GM23338 (cell line): Measurements from ENCODE around the gene NBEAL2. TPM values are rescaled to one million over a fixed set of nuclear protein-coding genes. Genes with fewer than 3 reads are reported as not detected.

Experiments used
- ATAC-seq: fragments of 200-7000 bp; cut with Tn5 transposase; 3 replicates; pipeline ENCODE4 v1.9.1; 2020
- DNase-seq: peaks from one replicate; pipeline ENCODE4 v3.0.0-alpha.2; 2015; ENCODE audit warnings: low spot score
- H2AFZ ChIP-seq: fragments of 200-600 bp; sonication (generic); 2 replicates; pipeline ENCODE4 v1.8.0; 2016; ENCODE audit warnings: antibody characterized with exemption, mild to moderate bottlenecking, moderate library complexity
- H3F3A ChIP-seq: fragments of 200-600 bp; sonication (generic); replicated peaks from 2 replicates; pipeline ENCODE4 v1.8.0; 2017; ENCODE audit warnings: antibody characterized with exemption, mixed run types, low read depth
- H3K27ac ChIP-seq: fragments of 200-600 bp; sonication (generic); 2 replicates; pipeline ENCODE4 v1.6.1; 2016; ENCODE audit warnings: low read depth
- H3K27me3 ChIP-seq: fragments of 200-600 bp; sonication (generic); 2 replicates; pipeline ENCODE4 v1.8.0; 2016; ENCODE audit warnings: mild to moderate bottlenecking, mixed run types, moderate library complexity; ENCODE audit not compliant: insufficient read depth
- H3K36me3 ChIP-seq: fragments of 200-600 bp; sonication (generic); 2 replicates; pipeline ENCODE4 v1.8.0; 2016; ENCODE audit warnings: mild to moderate bottlenecking; ENCODE audit not compliant: insufficient read depth
- H3K4me1 ChIP-seq: fragments of 200-600 bp; sonication (generic); 2 replicates; pipeline ENCODE4 v1.8.0; 2016; ENCODE audit warnings: mild to moderate bottlenecking, moderate library complexity; ENCODE audit not compliant: insufficient read depth
- H3K4me2 ChIP-seq: fragments of 200-600 bp; sonication (generic); 2 replicates; pipeline ENCODE4 v1.7.1; 2017; ENCODE audit warnings: mixed run types
- H3K4me3 ChIP-seq: fragments of 200-600 bp; sonication (generic); 2 replicates; pipeline ENCODE4 v1.6.1; 2016; ENCODE audit warnings: mixed run types
- H3K79me2 ChIP-seq: fragments of 200-600 bp; sonication (generic); replicated peaks from 2 replicates; pipeline ENCODE4 v1.8.0; 2017; ENCODE audit warnings: mild to moderate bottlenecking; ENCODE audit not compliant: insufficient read depth
- H3K9me2 ChIP-seq: fragments of 200-600 bp; sonication (generic); 2 replicates; pipeline ENCODE4 v1.8.0; 2017; ENCODE audit not compliant: insufficient read depth
- H4K20me1 ChIP-seq: fragments of 200-600 bp; sonication (generic); replicated peaks from 2 replicates; pipeline ENCODE4 v1.8.0; 2017; ENCODE audit warnings: mild to moderate bottlenecking; ENCODE audit not compliant: insufficient read depth
- H3K27ac Mint-ChIP-seq: 2 replicates; pipeline ENCODE4 v1.8.0; 2020; ENCODE audit warnings: inconsistent platforms, mild to moderate bottlenecking, moderate library complexity, mixed read lengths
- H3K27me3 Mint-ChIP-seq: 3 replicates; pipeline ENCODE4 v1.8.0; 2022; ENCODE audit warnings: low read depth, mild to moderate bottlenecking, moderate library complexity, mixed read lengths, inconsistent platforms; ENCODE audit not compliant: insufficient read depth, poor library complexity
- H3K36me3 Mint-ChIP-seq: 3 replicates; pipeline ENCODE4 v1.8.0; 2021; ENCODE audit warnings: low read depth, mild to moderate bottlenecking, inconsistent platforms, moderate library complexity, mixed read lengths
- H3K4me1 Mint-ChIP-seq: 3 replicates; pipeline ENCODE4 v1.8.0; 2020; ENCODE audit warnings: mild to moderate bottlenecking, inconsistent platforms, mixed read lengths
- H3K4me3 Mint-ChIP-seq: 3 replicates; pipeline ENCODE4 v1.8.0; 2021; ENCODE audit warnings: moderate library complexity, mild to moderate bottlenecking, inconsistent platforms, mixed read lengths
- H3K9me3 Mint-ChIP-seq: 3 replicates; pipeline ENCODE4 v1.8.0; 2020; ENCODE audit warnings: moderate library complexity, mild to moderate bottlenecking, inconsistent platforms, mixed read lengths
- CREB1 ChIP-seq: fragments of 250-450 bp; sonication (Bioruptor Pico); IDR thresholded peaks from 2 replicates; pipeline ENCODE4 v1.5.0; 2020; ENCODE audit warnings: low read depth, mild to moderate bottlenecking, moderate library complexity
- EZH2 ChIP-seq: fragments of 200-600 bp; sonication (generic); IDR thresholded peaks from one replicate; pipeline ENCODE4 v1.8.0; 2017; ENCODE audit warnings: antibody characterized with exemption, mild to moderate bottlenecking, low read depth; ENCODE audit not compliant: unreplicated experiment
- EZH2phosphoT487 ChIP-seq: fragments of 200-600 bp; sonication (generic); IDR thresholded peaks from one replicate; pipeline ENCODE4 v1.8.1; 2018; ENCODE audit warnings: antibody characterized with exemption; ENCODE audit not compliant: unreplicated experiment
- JUNB ChIP-seq: IDR thresholded peaks from one replicate; pipeline ENCODE4 v1.6.1; 2016; ENCODE audit warnings: antibody characterized with exemption; ENCODE audit not compliant: unreplicated experiment
- NANOG ChIP-seq: IDR thresholded peaks from 2 replicates; pipeline ENCODE4 v1.6.1; 2016; ENCODE audit warnings: antibody characterized with exemption, borderline replicate concordance
- POLR2AphosphoS5 ChIP-seq: IDR thresholded peaks from 2 replicates; pipeline ENCODE4 v1.6.1; 2016; ENCODE audit warnings: antibody characterized with exemption, low read depth
- ZNF114 ChIP-seq: fragments of 250-450 bp; sonication (Bioruptor Pico); IDR thresholded peaks from 2 replicates; pipeline ENCODE4 v1.5.0; 2020; ENCODE audit warnings: mild to moderate bottlenecking, moderate library complexity
- polyA plus RNA-seq: library from polyadenylated mRNA; unstranded; fragments of >200 nt; fragmentation: Nextera tagmentation; extraction: Ambion mirVana; gene quantifications from 2 replicates; pipeline ENCODE4 v1.2.1, GENCODE V29; 2016
- total RNA-seq: library from RNA; depleted of rRNA; stranded (reverse); fragments of >200 nt; shearing (Covaris generic); gene quantifications from 2 replicates; pipeline ENCODE4 v1.2.3, GENCODE V29; 2014
- TF ChIP-seq, protein P1 (sequence below), 2 experiments: fragments of 200-600 bp in 1 of 2; sonication (generic) in 1 of 2; conservative IDR thresholded peaks; 2 replicates each; pipeline versions ENCODE4 v1.5.1 to v1.6.1; 2016 to 2017; ENCODE audit warnings: antibody characterized with exemption in 2 of 2, low read depth in 2 of 2, mild to moderate bottlenecking in 2 of 2, moderate library complexity in 1 of 2
- TF ChIP-seq, protein P2 (sequence below): IDR thresholded peaks from one replicate; pipeline ENCODE4 v1.6.1; 2018; ENCODE audit warnings: antibody characterized with exemption; ENCODE audit not compliant: unreplicated experiment

Gene NBEAL2
- total and polyA plus RNA-seq, 2 experiments from 2014 or later: 13.5 to 79.9 TPM

DNA sequence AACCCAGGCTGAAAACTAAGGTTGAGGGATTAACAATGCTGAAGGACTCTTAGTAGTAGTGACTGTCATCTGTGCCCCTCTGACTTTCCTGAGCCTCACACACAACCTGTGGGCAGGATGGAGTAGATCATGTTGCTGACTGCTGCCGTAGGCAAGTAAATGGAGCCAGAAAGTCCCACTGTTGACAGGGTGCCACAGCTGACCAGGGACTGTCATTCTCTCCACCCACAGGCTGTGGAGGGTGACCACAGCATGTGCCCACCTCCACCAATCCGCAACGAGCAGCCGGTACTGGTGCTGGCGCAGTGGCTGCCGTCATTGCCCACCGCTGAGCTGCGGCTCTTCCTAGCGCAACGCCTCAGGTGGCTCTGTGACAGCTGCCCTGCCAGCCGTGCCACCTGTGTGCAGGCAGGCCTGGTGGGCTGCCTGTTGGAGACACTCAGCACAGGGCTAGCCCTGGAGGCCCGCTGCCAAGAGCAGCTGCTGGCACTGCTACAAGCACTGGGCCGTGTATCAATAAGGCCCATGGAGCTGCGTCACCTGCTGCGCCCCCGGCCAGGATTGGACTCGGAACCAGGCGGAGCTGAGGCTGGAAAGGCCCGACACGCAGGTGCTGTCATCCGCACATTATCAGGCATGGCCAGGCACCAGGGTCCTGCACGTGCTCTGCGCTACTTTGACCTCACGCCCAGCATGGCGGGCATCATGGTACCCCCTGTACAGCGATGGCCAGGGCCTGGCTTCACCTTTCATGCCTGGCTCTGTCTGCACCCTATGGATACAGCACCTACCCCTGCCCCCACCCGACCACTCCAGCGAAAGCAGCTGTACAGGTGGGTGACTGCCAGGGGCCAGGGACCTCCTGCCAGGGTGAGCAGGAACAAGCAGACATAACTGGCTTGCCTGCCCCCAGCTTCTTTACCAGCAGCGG lies 15.6 kb downstream of the NBEAL2 start:
- no peaks in the 10 kb centered on the region for H3K27me3 ChIP-seq
- H3K27ac ChIP-seq: no peak overlapping the region
- H3K4me2 ChIP-seq: no peak overlapping the region
- ATAC-seq (no peak), DNase-seq (no peak)
- H2AFZ ChIP-seq: no peak overlapping the region
- Mint-ChIP-seq H3K27me3 (peaks cover 17% of the 10 kb centered on the region), H3K9me3 (no peaks in the 10 kb centered on the region; the same call in 2 of the 3 replicates), H3K27ac (no peak overlapping the region), H3K36me3 (peaks cover 3% of the 10 kb centered on the region; the same call in 2 of the 3 replicates), H3K4me3 (no peak overlapping the region), H3K4me1 (peaks cover 5% of the 10 kb centered on the region; the same call in 2 of the 3 replicates)
- no peaks in the 10 kb centered on the region for H3F3A ChIP-seq
- H3K4me1 ChIP-seq: no peaks in the 10 kb centered on the region
- no peaks in the 10 kb centered on the region; the same call in 1 of the 2 replicates for H3K36me3 ChIP-seq
- no peaks in the 10 kb centered on the region; the same call in 1 of the 2 replicates for H4K20me1 ChIP-seq
- TF ChIP-seq CREB1 (CRISPR knock-in tag): no peak
- H3K9me2 ChIP-seq: no peaks in the 10 kb centered on the region
- H3K79me2 ChIP-seq: no peaks in the 10 kb centered on the region
- H3K4me3 ChIP-seq: no peak overlapping the region

DNA sequence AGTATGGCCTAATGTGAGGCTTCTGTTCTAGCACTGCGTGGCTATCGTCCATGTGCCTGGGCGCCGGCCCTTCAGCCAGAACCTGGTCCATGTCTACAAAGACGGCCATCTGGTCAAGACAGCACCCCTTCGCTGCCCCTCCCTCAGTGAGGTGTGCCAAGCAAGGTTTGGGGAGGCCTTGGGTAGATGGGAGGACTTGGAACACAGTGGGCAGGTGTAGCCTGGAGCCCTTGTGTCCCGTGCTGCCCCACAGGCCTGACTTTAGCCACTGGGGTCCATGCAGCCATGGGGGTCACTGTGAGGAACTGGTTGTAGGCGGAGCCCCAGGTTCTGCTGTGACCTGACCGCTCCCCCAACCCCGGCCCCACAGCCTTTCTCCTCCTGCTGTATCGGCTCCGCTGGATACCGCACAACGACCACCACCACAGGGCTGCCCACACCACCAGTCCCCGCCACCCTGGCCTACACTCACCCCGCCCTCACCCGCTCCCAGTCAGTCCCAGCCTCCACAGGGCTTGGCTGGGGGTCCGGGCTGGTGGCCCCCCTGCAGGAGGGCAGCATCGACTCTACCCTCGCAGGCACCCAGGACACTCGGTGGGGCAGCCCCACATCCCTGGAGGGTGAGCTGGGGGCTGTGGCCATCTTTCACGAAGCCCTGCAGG lies 16.6 kb downstream of the NBEAL2 start:
- Mint-ChIP-seq H3K27ac (no peak overlapping the region), H3K27me3 (peaks cover 12% of the 10 kb centered on the region), H3K4me1 (peaks cover 5% of the 10 kb centered on the region; the same call in 2 of the 3 replicates), H3K9me3 (no peaks in the 10 kb centered on the region), H3K36me3 (peaks cover 6% of the 10 kb centered on the region; the same call in 2 of the 3 replicates), H3K4me3 (no peak overlapping the region)
- Histone ChIP-seq H3K4me2 (no peak overlapping the region), H4K20me1 (no peaks in the 10 kb centered on the region; the same call in 1 of the 2 replicates), H3F3A (no peaks in the 10 kb centered on the region), H3K4me3 (no peak overlapping the region), H3K79me2 (no peaks in the 10 kb centered on the region), H3K9me2 (no peaks in the 10 kb centered on the region), H2AFZ (no peak overlapping the region), H3K27me3 (no peaks in the 10 kb centered on the region), H3K27ac (no peak overlapping the region), H3K36me3 (no peaks in the 10 kb centered on the region; the same call in 1 of the 2 replicates), H3K4me1 (no peaks in the 10 kb centered on the region)
- DNase-seq (no peak), ATAC-seq (no peak)
- TF ChIP-seq POLR2AphosphoS5 (no peak), NANOG (no peak), JUNB (no peak), EZH2phosphoT487 (no peak), EZH2 (no peak), ZNF114 (CRISPR knock-in tag) (no peak)
- TF ChIP-seq, protein P1, sequence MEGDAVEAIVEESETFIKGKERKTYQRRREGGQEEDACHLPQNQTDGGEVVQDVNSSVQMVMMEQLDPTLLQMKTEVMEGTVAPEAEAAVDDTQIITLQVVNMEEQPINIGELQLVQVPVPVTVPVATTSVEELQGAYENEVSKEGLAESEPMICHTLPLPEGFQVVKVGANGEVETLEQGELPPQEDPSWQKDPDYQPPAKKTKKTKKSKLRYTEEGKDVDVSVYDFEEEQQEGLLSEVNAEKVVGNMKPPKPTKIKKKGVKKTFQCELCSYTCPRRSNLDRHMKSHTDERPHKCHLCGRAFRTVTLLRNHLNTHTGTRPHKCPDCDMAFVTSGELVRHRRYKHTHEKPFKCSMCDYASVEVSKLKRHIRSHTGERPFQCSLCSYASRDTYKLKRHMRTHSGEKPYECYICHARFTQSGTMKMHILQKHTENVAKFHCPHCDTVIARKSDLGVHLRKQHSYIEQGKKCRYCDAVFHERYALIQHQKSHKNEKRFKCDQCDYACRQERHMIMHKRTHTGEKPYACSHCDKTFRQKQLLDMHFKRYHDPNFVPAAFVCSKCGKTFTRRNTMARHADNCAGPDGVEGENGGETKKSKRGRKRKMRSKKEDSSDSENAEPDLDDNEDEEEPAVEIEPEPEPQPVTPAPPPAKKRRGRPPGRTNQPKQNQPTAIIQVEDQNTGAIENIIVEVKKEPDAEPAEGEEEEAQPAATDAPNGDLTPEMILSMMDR (conservative IDR thresholded peaks at IDR 0.05; ENCODE audit: low read depth in 2 of 2): no peak
- TF ChIP-seq, protein P2, sequence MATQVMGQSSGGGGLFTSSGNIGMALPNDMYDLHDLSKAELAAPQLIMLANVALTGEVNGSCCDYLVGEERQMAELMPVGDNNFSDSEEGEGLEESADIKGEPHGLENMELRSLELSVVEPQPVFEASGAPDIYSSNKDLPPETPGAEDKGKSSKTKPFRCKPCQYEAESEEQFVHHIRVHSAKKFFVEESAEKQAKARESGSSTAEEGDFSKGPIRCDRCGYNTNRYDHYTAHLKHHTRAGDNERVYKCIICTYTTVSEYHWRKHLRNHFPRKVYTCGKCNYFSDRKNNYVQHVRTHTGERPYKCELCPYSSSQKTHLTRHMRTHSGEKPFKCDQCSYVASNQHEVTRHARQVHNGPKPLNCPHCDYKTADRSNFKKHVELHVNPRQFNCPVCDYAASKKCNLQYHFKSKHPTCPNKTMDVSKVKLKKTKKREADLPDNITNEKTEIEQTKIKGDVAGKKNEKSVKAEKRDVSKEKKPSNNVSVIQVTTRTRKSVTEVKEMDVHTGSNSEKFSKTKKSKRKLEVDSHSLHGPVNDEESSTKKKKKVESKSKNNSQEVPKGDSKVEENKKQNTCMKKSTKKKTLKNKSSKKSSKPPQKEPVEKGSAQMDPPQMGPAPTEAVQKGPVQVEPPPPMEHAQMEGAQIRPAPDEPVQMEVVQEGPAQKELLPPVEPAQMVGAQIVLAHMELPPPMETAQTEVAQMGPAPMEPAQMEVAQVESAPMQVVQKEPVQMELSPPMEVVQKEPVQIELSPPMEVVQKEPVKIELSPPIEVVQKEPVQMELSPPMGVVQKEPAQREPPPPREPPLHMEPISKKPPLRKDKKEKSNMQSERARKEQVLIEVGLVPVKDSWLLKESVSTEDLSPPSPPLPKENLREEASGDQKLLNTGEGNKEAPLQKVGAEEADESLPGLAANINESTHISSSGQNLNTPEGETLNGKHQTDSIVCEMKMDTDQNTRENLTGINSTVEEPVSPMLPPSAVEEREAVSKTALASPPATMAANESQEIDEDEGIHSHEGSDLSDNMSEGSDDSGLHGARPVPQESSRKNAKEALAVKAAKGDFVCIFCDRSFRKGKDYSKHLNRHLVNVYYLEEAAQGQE: no peak
